ENCODE data around the gene ZFAND3. TPM values are rescaled to one million over a fixed set of nuclear protein-coding genes. Genes with fewer than 3 reads are reported as not detected.

Gene ZFAND3
- total and polyA plus RNA-seq, 2 donors (not counting 3 experiments of a cell fraction or from before 2014, with no cell fraction given): 15.4 to 54.2 TPM

GRCh38 chr6:38161754-38162492 is 342.4 kb downstream of the ZFAND3 start:
- no peak overlapping the region for H2AFZ ChIP-seq (ENCODE audit: low read depth, low read length)
- POLR2A ChIA-PET: no interaction called here
- no peak overlapping the region for H3K27ac ChIP-seq (ENCODE audit: insufficient read depth, low read depth, low read length)
- no peaks in the 10 kb centered on the region for H3K27me3 ChIP-seq (ENCODE audit: control insufficient read depth in 2 of 2, insufficient read depth in 2 of 2, low read length in 2 of 2)
- H3K4me3 ChIP-seq (replicated peaks in 1 of 3; ENCODE audit: insufficient read depth in 1 of 3, low read depth in 1 of 3, low read length in 3 of 3): no peak overlapping the region
- no TSS peak for BruUV-seq (replicated peaks)
- H3K4me1 ChIP-seq (ENCODE audit: control insufficient read depth, extremely low read depth, insufficient read depth, low read length): no peaks in the 10 kb centered on the region
- H4K20me1 ChIP-seq (replicated peaks; ENCODE audit: control insufficient read depth, extremely low read depth, insufficient read depth, low read length): no peaks in the 10 kb centered on the region
- DNase-seq (ENCODE audit: low read depth, low spot score) (no peak), FAIRE-seq (no peak)
- no peak overlapping the region for H3K9ac ChIP-seq (replicated peaks; ENCODE audit: extremely low read depth, insufficient read depth, low read length)
- dilution Hi-C loops (cut with MboI; ENCODE audit: extremely low pct_ligation_motif_present, low sequenced_read_pairs): no loop called here
- no peaks in the 10 kb centered on the region for H3K9me1 ChIP-seq (replicated peaks; ENCODE audit: control insufficient read depth, extremely low read depth, insufficient read depth, low read length)
- no peaks in the 10 kb centered on the region for H3K36me3 ChIP-seq (ENCODE audit: control insufficient read depth in 2 of 2, extremely low read depth in 1 of 2, insufficient read depth in 2 of 2, low read length in 2 of 2)
- intact Hi-C loops (cut with micrococcal nuclease): no loop called here
- no peak overlapping the region for H3K4me2 ChIP-seq (ENCODE audit: insufficient read depth, low read length)
- CTCF ChIA-PET: no interaction called here
- no peaks in the 10 kb centered on the region for H3K79me2 ChIP-seq (ENCODE audit: control insufficient read depth, insufficient read depth, low read length)
- TF ChIP-seq POLR2A (IDR thresholded peaks at IDR 0.05; ENCODE audit: low read depth, low read length) (no peak), EZH2 (IDR thresholded peaks at IDR 0.05; ENCODE audit: borderline replicate concordance, low read depth, low read length, severe bottlenecking) (no peak), JUN (IDR thresholded peaks at IDR 0.05; ENCODE audit: borderline replicate concordance, insufficient read depth, insufficient read length, low read depth) (no peak), GATA2 (IDR thresholded peaks at IDR 0.05; ENCODE audit: insufficient read depth, insufficient read length, low read depth, low read length) (no peak), MYC (IDR thresholded peaks at IDR 0.05; ENCODE audit: low read depth, low read length) (no peak), FOS (IDR thresholded peaks at IDR 0.05; ENCODE audit: borderline replicate concordance, insufficient read depth, low read length) (no peak), CTCF (IDR thresholded peaks at IDR 0.05; ENCODE audit: extremely low read depth in 1 of 2, insufficient read depth in 1 of 2, low read depth in 1 of 2, low read length in 2 of 2) (no peak), POLR2AphosphoS5 (IDR thresholded peaks at IDR 0.05; ENCODE audit: insufficient read depth, low read depth, low read length) (no peak)
- TF ChIP-seq, protein P1, sequence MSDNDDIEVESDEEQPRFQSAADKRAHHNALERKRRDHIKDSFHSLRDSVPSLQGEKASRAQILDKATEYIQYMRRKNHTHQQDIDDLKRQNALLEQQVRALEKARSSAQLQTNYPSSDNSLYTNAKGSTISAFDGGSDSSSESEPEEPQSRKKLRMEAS (IDR thresholded peaks at IDR 0.05; ENCODE audit: insufficient read depth, insufficient read length): no peak
- H3K9me3 ChIP-seq (replicated peaks; ENCODE audit: control insufficient read depth, insufficient read depth, low read length): no peaks in the 10 kb centered on the region
